GM21723 (cell line): ENCODE results near the gene OR52B2.
"Not testable (repeated sequence)": the region's sequence is repeated elsewhere in the genome, so short reads cannot be mapped to it uniquely, and the experiment has no call there.

Experiments used
- ATAC-seq: cut with Tn5 transposase; IDR thresholded peaks from one replicate; pipeline ENCODE4 v1.9.1; 2021; ENCODE audit warnings: mild to moderate bottlenecking, moderate library complexity; ENCODE audit not compliant: unreplicated experiment

The OR52B2 gene

DNA sequence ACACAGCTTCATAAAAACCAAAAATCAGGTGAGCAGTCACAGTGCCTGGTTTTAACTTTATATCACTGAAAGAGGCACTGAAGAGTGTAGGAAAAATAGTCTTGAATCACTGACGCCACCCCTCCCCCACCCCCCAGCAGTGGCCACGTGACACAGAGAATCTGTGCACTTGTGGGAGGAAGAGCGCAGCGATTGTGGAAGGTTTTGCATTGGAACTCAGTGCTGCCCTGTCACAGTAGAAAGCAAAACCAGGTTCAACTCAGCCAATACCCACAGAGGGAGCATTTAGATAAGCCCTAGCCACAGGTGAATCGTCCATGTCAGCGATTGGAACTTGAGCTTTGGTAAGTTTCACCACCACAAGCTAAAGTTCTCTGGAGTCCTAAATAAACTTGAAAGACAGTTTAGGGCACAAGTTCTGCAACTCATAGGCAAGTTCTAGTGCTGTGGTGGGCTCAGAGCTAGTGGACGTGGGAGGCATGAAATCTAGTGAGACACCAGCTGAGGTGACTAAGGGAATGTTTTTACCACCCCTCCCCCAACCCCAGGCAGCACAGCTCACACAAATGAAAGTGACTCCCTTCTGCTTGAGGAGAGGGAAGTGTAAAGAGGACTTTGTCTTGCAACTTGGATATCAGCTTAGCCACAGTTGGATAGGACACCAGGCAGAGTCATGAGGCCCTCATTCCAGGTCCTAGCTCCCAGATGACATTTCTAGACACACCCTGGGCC lies 13.3 kb downstream of the OR52B2 start:
- no peak for ATAC-seq

DNA sequence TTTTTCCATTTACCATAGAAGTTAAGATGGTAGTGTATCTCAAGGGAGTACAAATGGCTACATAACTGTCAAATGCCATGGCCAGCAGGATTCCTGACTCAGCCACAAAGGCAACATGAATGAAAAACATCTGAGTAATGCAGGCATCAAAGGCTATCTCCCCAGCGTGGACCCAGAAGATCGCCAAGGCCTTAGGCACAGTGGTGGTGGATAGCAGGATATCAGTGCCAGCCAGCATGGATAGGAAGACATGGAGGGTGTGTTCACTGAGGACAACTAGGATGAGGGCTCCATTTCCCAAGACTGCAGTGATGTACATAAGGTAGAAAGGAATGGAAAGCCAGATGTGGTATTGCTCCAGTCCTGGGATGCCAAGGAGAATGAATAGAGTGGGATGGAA lies 18.0 kb downstream of the OR52B2 start:
- no peak for ATAC-seq

DNA sequence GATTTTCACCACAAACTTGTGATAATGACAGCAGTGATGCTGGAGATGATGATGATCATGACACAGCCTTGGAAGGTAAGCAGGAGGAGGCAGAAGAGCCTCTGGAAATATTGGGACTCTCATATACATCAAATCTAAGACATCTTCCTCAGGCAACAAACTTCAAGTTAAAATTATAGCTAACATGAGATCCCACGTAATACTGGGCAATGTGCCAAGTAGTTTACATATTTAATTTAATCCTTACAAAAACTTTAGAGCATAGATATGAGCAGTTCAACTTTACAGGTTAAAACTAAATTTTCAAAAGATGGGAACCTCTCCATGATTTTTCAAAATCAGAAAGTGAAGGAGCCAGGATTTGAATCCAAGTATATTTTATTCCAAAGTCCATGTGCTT lies 19.0 kb downstream of the OR52B2 start:
- ATAC-seq, result no peak

DNA sequence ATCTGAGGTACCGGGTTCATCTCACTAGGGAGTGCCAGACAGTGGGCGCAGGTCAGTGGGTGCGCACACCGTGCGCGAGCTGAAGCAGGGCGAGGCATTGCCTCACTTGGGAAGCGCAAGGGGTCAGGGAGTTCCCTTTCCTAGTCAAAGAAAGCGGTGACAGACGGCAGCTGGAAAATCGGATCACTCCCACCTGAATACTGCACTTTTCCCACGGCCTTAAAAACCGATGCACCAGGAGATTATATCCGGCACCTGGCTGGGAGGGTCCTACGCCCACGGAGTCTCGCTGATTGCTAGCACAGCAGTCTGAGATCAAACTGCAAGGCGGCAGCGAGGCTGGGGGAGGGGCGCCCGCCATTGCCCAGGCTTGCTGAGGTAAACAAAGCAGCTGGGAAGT lies 26.4 kb downstream of the OR52B2 start:
- not testable (repeated sequence) for ATAC-seq

DNA sequence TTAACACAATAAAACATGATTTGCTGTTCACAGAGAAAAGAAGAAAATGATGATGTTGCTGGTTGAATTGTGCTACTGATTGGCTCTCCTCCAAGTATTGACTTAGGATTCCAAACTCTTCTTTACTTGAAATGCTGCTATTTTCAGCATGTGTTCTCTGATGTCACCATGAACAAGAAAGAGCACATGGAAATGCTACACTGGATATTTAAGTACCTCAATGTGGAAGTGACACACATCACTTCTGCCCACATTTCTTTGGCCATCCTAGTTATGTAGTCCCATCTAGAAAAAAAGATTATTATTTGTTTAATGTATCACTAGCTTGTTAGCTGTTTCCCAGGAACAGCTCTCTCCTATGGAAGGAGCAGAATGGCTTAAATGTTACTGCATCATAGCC lies 27.2 kb downstream of the OR52B2 start:
- ATAC-seq, result no peak

DNA sequence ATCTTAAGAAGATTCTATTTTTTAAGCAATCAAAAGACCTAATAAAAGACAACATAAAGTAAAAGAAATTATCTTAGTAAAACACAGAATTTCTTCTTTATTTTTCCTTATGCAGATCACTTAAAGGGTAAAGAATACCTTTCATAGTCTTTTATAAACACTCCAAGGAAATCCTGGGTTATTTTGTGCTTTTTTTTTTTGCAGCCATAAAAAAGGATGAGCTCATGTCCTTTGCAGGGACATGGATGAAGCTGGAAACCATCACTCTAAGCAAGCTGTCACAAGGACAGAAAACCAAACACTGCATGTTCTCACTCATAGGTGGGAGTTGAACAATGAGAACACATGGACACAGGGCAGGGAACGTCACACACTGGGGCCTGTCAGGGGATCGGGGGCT lies 34.2 kb downstream of the OR52B2 start:
- ATAC-seq, result not testable (repeated sequence)

DNA sequence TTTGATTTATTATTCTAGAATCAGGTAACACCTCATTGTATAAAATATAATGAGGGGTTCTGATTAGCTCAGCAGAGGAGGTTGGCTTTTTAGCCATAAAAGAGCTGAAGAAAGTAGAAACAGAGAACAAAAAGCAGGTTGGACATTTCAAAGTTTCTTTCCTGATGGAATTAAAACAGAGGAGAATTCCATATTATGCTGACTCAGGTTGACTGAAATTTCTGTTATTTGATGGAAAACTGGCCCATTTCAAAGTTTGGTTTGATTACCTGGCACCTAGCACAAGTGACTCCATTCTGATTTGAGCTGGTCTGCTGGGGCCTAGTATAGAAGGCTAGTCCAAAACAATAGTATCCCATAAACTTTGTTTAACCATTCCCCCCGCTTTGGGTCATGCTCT lies 37.7 kb downstream of the OR52B2 start:
- ATAC-seq, result no peak

DNA sequence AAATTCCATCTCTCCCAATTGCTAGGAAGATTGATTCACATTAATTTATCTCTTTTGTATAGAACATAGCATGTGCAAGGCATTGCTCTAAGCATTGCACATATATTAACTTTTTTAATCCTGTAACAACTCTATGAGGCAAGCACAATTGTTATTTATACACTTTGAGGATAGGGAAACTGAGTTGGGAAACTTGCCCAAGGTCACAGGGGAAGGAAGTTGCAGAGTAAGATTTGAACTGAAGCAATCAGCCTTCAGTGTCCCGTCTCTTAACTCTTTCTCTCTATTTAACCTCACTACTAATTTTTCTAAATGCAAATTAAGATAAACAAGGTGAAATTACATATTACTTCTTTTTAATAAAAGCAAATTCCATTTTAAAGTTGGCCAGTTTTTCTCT lies 40.5 kb downstream of the OR52B2 start:
- no peak for ATAC-seq

DNA sequence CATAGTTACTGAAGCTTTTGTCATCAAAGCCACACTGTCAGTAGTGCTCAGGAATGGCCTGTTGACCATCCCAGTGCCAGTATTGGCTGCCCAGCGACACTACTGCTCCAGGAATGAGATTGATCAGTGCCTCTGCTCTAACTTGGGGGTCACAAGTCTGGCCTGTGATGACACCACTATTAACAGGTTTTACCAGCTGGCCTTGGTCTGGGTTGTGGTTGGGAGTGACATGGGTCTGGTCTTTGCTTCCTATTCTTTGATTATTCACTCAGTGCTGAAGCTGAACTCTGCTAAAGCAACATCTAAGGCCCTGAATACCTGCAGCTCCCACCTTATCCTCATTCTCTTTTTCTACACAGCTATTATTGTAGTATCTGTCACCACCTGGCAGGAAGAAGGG lies 41.1 kb downstream of the OR52B2 start:
- ATAC-seq, result no peak

DNA sequence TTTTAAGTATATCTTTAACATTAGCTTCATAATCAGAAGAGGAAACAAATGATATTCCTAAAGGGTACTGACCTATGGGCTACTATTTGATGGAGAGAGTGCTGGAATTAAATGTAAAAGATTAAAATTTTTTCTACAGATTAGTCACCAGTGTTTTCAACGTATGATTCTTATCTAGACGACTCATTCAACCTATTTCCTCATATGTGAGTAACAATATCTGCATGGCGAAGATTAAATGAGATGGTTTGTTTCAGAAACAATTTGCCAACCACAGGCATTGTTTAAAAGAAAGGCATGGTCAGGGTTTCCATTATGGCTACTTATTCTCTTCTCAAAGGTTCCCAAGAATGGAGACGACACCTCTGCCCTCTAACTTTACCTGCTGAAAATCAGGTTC lies 42.2 kb downstream of the OR52B2 start:
- ATAC-seq, result no peak

DNA sequence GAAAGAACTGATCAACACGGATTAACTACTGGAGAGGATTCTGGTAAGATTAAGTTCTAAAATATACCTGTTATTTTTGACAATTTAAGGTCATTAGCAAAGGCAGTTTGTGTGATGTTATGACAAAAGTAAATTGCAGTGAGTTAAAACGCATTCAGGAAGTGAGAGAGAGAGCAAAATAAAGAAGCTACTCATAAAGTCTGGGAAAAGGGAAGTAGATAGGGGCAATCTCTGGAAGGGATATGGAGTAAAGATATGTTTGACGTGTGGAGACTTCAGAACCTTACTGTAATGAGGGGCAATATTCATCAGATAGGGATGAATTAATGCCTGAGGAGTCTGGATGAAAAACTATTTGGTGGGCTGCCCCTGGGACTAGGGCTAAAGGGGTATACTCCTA lies 45.9 kb downstream of the OR52B2 start:
- ATAC-seq, result no peak
